Upper lobe of left lung (tissue), 6 donors: ENCODE measurements around the gene IYD. TPM values are rescaled to one million over a fixed set of nuclear protein-coding genes. Genes with fewer than 3 reads are reported as not detected.

ENCODE experiments used
- ATAC-seq, 2 donors: fragments of 200-7000 bp; cut with Tn5 transposase; one replicate each; pipeline ENCODE4 v1.9.1; 2022; ENCODE audit warnings: mild to moderate bottlenecking in 2 of 2, moderate library complexity in 2 of 2; ENCODE audit not compliant: low FRiP score in 2 of 2
- DNase-seq, 2 donors: peaks; one replicate each; pipeline ENCODE4 v3.0.0-alpha.2; 2019 to 2020
- H3K27ac ChIP-seq, 4 donors: fragments of 200-600 bp; sonication (generic); one replicate each; pipeline ENCODE4 v1.5.1; 2016 to 2019
- H3K27me3 ChIP-seq, 4 donors: fragments of 200-600 bp; sonication (generic); one replicate each; pipeline ENCODE4 v1.5.1; 2017 to 2019
- H3K36me3 ChIP-seq, 4 donors: fragments of 200-600 bp; sonication (generic); one replicate each; pipeline ENCODE4 v1.5.1; 2016 to 2019
- H3K4me1 ChIP-seq, 4 donors: fragments of 200-600 bp; sonication (generic); one replicate each; pipeline ENCODE4 v1.5.1; 2018 to 2019
- H3K4me3 ChIP-seq, 4 donors: fragments of 200-600 bp; sonication (generic); one replicate each; pipeline ENCODE4 v1.5.1; 2017 to 2019; ENCODE audit warnings: mild to moderate bottlenecking in 2 of 4, moderate library complexity in 1 of 4
- H3K9me3 ChIP-seq, 4 donors: fragments of 200-600 bp; sonication (generic); one replicate each; pipeline ENCODE4 v1.5.1; 2018 to 2019
- EP300 ChIP-seq, 4 donors: sonication (generic); formaldehyde crosslinking; IDR thresholded peaks; one replicate each; pipeline ENCODE4 v1.5.1; 2017; ENCODE audit warnings: antibody characterized with exemption in 4 of 4, control low read depth in 2 of 4
- POLR2A ChIP-seq, 4 donors: fragments of 450-650 bp; IDR thresholded peaks; one replicate each; pipeline ENCODE4 v1.5.1; 2016 to 2017; ENCODE audit warnings: antibody characterized with exemption in 4 of 4, mild to moderate bottlenecking in 2 of 4
- POLR2AphosphoS5 ChIP-seq, 2 donors: sonication (generic); formaldehyde crosslinking; IDR thresholded peaks; one replicate each; pipeline ENCODE4 v1.5.1; 2017; ENCODE audit warnings: antibody characterized with exemption in 2 of 2
- WGBS, 2 donors: methylation state at CpG; one replicate each; pipeline ENCODE4 v1.1.5; 2017 to 2018; 5-methylcytosine and 5-hydroxymethylcytosine counted together
- total RNA-seq, 6 donors: library from RNA; depleted of rRNA in 4 of 6; stranded (reverse); fragments of >200 nt in 4 of 6; gene quantifications; one replicate each; pipeline versions ENCODE4 v1.1.0 to v1.2.1, GENCODE V29; 2016 to 2021
- TF ChIP-seq, protein P1 (sequence below), 6 experiments: fragments of 450-650 bp in 4 of 6; fragments of 200-600 bp in 2 of 6; sonication (generic) in 2 of 6; IDR thresholded peaks; one replicate each; pipeline ENCODE4 v1.5.1; 2016 to 2019; ENCODE audit warnings: antibody characterized with exemption in 6 of 6
- donor health status: DM: no; HTN: no; CAD: no; lungs with moderate emphysema.
- donor health status: DM: no; HTN: yes; CAD: no; lungs with severe emphysema.

The IYD gene
- total RNA-seq, 6 donors from 2014 or later, result under 0.01 to 3.2 (median 1.7) TPM

DNA sequence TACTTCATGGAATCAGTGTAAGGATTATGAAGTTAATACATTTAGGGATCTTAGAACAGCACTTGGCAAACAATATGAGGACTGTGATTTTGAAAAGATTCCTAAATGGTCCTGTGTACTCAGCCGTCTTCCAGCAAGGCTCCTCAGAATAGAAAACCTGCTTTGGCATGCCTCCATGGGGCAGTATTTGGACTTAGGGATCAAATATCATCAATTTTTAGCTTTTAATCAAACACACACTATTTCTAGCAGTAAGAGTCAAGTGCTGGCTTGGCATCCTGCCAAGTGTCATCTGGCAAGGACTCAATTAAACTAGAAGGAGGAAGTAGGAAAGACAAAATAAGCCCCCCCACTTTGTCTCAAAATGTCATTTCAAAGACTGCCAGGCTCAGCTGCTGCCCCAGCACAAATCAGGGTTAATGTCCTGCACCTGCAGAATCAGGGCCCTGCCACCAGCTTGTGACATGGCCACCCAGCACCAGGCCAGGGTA is 40.8 kb downstream of the IYD start:
- H3K27ac ChIP-seq, result peak overlapping the region in 3 of 4 donors; percentile 22 to 54 (median 24)
- no peak overlapping the region for H3K4me3 ChIP-seq
- H3K4me1 ChIP-seq, result peaks cover 14 to 30% (median 25%) of the 10 kb centered on the region in 4 donors
- H3K27me3 ChIP-seq, result no peaks in the 10 kb centered on the region
- H3K9me3 ChIP-seq, result peaks cover 0 to 9% (median 1%) of the 10 kb centered on the region in 4 donors
- WGBS, 2 donors, result 4% methylated on average over 1 of the region's 1 CpG; no CpG with 5 or more reads in 1 of the 2 donors
- DNase-seq, result peak in 1 of 2 donors; percentile 63
- TF ChIP-seq, protein P1, sequence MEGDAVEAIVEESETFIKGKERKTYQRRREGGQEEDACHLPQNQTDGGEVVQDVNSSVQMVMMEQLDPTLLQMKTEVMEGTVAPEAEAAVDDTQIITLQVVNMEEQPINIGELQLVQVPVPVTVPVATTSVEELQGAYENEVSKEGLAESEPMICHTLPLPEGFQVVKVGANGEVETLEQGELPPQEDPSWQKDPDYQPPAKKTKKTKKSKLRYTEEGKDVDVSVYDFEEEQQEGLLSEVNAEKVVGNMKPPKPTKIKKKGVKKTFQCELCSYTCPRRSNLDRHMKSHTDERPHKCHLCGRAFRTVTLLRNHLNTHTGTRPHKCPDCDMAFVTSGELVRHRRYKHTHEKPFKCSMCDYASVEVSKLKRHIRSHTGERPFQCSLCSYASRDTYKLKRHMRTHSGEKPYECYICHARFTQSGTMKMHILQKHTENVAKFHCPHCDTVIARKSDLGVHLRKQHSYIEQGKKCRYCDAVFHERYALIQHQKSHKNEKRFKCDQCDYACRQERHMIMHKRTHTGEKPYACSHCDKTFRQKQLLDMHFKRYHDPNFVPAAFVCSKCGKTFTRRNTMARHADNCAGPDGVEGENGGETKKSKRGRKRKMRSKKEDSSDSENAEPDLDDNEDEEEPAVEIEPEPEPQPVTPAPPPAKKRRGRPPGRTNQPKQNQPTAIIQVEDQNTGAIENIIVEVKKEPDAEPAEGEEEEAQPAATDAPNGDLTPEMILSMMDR (IDR thresholded peaks at IDR 0.05), result no peak
- TF ChIP-seq POLR2A (IDR thresholded peaks at IDR 0.05) (no peak), EP300 (IDR thresholded peaks at IDR 0.05) (no peak), POLR2AphosphoS5 (IDR thresholded peaks at IDR 0.05) (no peak)
- no peak for ATAC-seq
- no peaks in the 10 kb centered on the region for H3K36me3 ChIP-seq

- DNase-seq (no peak), ATAC-seq (no peak)
- H3K36me3 ChIP-seq, result no peaks in the 10 kb centered on the region
- no peak overlapping the region for H3K4me3 ChIP-seq
- no peak for TF ChIP-seq POLR2AphosphoS5 (IDR thresholded peaks at IDR 0.05)
- TF ChIP-seq EP300 (IDR thresholded peaks at IDR 0.05), result no peak
- TF ChIP-seq POLR2A (IDR thresholded peaks at IDR 0.05), result no peak
- TF ChIP-seq, protein P1 (IDR thresholded peaks at IDR 0.05), result no peak
- H3K9me3 ChIP-seq, result peaks cover 0 to 2% (median 0%) of the 10 kb centered on the region in 4 donors
- H3K4me1 ChIP-seq, result peaks cover 14 to 30% (median 25%) of the 10 kb centered on the region in 4 donors
- no peaks in the 10 kb centered on the region for H3K27me3 ChIP-seq
- H3K27ac ChIP-seq, result peak overlapping the region in 1 of 4 donors; percentile 54
- 32 to 39% methylated on average over 4 of the region's 4 CpGs for WGBS, 2 donors
Observed at GRCh38 chr6:150410399-150410798, 41.6 kb downstream of the IYD start.

- peak overlapping the region in 1 of 4 donors; percentile 54 for H3K27ac ChIP-seq
- WGBS, 2 donors, result 25 to 26% methylated on average over 2 of the region's 2 CpGs
- no peak for ATAC-seq
Observed at GRCh38 chr6:150410906-150411305, 42.1 kb downstream of the IYD start.

DNA sequence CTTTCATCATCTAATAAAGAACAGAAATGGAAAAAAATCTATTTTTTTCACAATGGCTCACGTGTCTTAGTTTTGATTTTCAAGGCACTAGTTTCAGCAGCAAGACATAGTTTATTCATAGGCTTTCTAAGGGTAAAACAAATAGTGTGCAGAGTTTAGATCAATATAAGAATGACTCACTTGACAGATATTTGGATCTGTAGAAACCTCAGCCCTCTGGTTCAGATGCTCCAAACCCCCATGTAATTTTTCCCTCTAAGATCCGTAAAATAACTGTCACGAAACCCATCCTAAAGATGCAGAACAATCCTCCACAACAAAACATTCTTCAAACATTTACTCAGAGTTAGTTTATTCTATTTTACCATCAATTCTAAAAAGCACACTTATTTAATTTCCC is 43.4 kb downstream of the IYD start:
- Histone ChIP-seq H3K4me1 (peaks cover 14 to 30% (median 25%) of the 10 kb centered on the region in 4 donors), H3K36me3 (no peaks in the 10 kb centered on the region), H3K27ac (no peak overlapping the region), H3K4me3 (no peak overlapping the region), H3K9me3 (no peaks in the 10 kb centered on the region), H3K27me3 (no peaks in the 10 kb centered on the region)
- no peak for TF ChIP-seq POLR2A (IDR thresholded peaks at IDR 0.05)
- TF ChIP-seq POLR2AphosphoS5 (IDR thresholded peaks at IDR 0.05), result no peak
- no peak for TF ChIP-seq EP300 (IDR thresholded peaks at IDR 0.05)
- TF ChIP-seq, protein P1 (IDR thresholded peaks at IDR 0.05), result no peak
- WGBS, 2 donors, result 82% methylated on average over 3 of the region's 3 CpGs
- ATAC-seq (no peak), DNase-seq (no peak)

More at GRCh38 chr6:150410906-150411305, 42.1 kb downstream of the IYD start:
- no peaks in the 10 kb centered on the region for H3K9me3 ChIP-seq
- no peak for DNase-seq
- H3K27me3 ChIP-seq, result no peaks in the 10 kb centered on the region
- peaks cover 14 to 30% (median 25%) of the 10 kb centered on the region in 4 donors for H3K4me1 ChIP-seq
- no peak overlapping the region for H3K4me3 ChIP-seq
- TF ChIP-seq POLR2AphosphoS5 (IDR thresholded peaks at IDR 0.05) (no peak), POLR2A (IDR thresholded peaks at IDR 0.05) (no peak), EP300 (IDR thresholded peaks at IDR 0.05) (peak in 2 of 4 donors; percentile 5 to 44)
- TF ChIP-seq, protein P1 (IDR thresholded peaks at IDR 0.05), result no peak
- no peaks in the 10 kb centered on the region for H3K36me3 ChIP-seq

DNA sequence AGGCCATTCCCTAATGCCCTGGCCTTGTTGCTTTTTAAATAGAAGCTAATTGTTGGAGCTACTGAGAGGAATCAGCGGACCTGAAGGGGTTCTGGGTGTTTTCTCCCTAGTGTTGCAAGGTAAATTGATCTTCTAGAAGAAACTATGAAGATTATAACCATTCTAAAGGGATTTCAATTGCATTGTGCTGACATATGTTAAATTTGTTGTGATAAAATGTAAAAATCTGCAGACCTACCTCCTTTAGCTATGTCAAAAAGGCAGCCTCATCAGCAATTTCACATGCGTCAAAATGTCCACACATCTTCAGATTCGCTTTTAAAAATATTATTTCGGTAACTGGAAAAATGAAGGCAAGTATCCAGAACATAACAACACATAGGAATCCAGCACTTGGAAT is 44.4 kb downstream of the IYD start:
- H3K4me1 ChIP-seq, result peaks cover 18 to 33% (median 29%) of the 10 kb centered on the region in 4 donors
- H3K4me3 ChIP-seq, result no peak overlapping the region
- 44 to 68% methylated on average over 4 of the region's 4 CpGs for WGBS, 2 donors
- H3K27me3 ChIP-seq, result no peaks in the 10 kb centered on the region
- no peaks in the 10 kb centered on the region for H3K9me3 ChIP-seq
- TF ChIP-seq POLR2A (IDR thresholded peaks at IDR 0.05), result no peak
- TF ChIP-seq EP300 (IDR thresholded peaks at IDR 0.05), result no peak
- no peak for TF ChIP-seq POLR2AphosphoS5 (IDR thresholded peaks at IDR 0.05)
- TF ChIP-seq, protein P1 (IDR thresholded peaks at IDR 0.05), result no peak
- H3K27ac ChIP-seq, result no peak overlapping the region
- no peak for DNase-seq
- ATAC-seq, result no peak
- H3K36me3 ChIP-seq, result no peaks in the 10 kb centered on the region
